Dedifferentiated amniotic fluid mesenchymal stem cell (primary cell): ENCODE measurements around the gene DOCK1.

Experiments
- DNase-seq: peaks from one replicate; pipeline ENCODE4 v3.0.0-alpha.2; 2016; ENCODE audit errors: extremely low spot score

The DOCK1 gene

DNA sequence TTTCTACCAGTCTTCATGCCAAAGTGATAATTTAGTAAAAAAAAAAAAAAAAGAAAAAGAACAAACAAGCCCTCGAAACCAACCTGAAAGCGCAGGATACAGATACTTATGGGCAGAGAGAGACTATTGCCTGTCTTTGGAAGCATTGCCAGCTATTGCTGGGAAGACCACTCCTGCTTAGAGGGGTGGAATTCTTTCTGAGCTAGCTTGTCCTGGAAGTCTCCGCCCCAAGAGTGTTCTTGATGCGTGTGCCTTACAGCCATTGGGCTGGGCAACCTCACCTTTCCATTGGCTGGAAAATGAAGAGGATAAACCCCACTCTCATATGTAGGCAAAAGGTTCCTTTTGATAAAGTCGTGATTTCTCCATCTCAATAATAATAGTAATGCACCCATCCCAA, 311.0 kb downstream of the DOCK1 start:
- no peak for DNase-seq

DNA sequence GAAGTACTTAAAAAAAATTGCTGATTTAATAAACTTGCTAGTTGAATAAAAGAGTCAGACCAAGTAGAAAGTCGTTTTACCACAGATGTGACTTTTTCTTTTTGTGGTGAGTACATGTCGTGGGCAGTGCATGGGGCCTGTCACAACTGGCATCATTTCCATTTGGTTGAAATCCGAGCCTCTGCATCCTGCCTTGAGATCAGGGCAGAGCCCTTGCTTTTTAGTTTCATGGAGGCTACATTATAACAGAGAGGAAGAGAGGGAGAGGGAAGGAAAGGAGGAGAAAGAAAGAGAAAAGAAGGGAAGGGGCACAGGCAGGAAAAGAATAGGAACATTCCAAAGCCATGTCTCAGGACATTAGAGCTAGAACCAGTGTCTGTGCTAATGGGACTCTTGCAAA, 311.6 kb downstream of the DOCK1 start:
- DNase-seq = no peak

DNA sequence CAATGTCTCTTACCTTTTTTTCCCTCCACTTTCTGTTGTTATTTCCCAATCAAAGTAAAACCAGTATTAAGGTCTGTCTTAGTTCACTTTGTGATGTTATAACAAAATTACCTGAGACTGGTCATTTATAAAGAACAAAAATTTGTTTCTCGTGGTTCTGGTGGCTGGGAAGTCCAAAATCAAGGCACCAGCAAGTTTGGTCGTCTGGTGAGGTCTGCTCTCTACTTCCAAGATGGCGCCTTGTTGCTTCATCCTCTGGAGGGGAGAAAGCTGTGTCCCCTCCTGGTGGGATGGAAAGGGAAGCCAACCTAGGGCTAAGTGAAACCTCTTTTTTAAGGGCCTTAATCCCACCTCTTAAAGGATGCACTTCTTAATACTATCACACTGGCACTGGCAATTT, 313.4 kb downstream of the DOCK1 start:
- no peak for DNase-seq

DNA sequence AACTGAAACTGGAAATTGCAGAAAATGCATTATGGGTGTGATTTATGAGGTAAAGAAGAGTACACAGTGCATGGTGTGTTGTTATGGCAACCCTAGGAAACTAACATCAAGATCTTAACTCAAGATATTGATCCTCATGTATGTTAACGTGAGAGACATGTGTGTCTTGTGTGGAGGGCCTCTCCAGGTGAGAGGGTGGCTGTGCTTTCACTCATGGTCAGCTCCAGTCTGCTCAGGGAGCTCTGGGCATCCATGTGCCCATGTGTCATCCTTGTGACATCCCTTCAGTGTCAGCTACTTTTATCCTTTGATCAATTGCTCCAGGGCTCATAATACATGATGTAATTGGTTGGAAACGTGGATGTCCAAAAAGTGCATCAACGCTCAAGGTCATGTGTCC, 316.1 kb downstream of the DOCK1 start:
- DNase-seq = no peak

DNA sequence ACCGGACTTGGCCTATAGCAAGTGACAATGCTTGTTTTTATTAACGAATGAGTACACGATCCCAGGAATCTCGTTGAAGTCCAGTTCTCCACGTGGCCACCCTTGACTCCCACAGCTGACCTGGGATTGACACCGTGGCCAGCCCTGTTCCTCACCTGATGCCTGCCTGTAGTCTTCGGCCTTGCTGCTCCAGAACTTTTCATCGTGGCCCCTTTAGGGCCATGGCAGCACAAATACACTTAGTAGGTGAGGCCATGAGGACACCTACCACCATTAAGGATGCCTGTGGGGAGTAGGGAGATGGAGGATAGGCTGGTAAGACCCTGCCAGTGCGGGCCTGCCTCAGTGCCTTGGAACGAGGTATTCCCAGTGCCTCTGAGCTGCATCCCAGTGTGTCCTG, 321.8 kb downstream of the DOCK1 start:
- no peak for DNase-seq

DNA sequence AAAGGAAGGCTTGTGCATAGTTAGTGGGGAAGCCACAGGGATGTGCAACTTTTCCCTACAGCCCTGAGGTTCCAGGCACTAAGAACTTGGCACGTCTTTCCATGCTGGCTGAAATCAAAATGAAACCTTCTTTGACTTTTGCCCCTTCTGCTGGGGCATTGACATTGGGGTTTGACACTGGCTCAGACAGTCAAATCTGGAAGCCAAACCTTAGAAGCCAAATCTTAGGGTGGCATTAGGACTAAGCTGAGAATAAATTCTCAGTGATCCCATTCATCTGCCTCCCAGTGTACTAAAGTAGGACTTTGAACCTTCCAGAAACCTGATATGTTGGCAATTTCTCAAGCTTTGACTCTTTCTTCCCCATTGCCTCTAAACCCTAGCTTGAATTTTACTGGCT, 322.4 kb downstream of the DOCK1 start:
- DNase-seq = no peak

DNA sequence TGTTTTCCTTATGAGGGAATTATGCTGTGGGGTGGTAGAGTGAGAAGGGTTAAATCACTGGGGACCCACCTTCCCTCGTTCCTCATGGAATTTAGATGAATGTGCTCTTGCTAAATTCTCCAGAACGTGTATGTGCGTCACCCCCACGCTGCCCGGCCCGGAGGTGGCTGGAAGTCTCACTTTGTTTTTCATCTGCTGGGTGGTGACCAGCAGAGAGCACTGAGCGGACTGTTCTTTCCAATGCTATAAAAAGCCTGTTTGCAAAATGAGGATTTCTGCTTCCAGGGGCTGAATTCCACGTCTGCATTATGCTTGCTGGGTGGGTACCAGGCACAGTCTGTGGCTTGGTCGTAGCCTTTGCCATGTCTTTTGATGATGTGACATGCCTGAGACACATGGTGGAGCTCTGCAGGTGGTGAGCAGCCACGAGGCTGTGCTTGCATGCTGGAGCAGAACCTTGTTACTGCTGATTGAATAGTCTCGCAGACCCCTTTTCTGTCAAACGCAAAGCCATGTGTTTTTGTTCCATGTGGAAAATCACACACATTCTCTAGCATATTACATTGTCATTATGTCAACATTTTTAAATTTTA, 323.1 kb downstream of the DOCK1 start:
- DNase-seq = no peak

DNA sequence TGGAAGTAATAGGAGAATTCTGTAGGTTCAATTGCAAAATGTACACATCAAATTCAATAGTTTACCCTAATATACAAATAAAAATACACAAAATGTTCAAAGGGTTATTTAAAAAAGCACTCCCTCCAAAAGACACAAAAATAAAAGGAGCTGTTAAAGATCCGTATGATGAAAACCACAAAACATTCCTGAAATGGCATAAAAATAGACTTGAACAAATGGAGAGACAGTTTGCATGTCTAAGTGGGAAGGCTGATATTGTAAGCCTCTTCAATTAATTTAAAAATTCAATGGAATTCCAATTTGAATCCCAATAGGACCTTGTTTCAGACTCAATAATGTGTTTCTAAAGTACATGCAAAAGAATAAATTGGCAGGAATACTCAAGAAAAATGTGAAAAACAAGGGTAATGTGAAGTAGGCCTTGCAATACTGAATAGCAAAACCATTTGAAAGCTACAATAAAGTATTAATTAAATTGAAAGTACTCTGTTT, 329.1 kb downstream of the DOCK1 start:
- DNase-seq = no peak

DNA sequence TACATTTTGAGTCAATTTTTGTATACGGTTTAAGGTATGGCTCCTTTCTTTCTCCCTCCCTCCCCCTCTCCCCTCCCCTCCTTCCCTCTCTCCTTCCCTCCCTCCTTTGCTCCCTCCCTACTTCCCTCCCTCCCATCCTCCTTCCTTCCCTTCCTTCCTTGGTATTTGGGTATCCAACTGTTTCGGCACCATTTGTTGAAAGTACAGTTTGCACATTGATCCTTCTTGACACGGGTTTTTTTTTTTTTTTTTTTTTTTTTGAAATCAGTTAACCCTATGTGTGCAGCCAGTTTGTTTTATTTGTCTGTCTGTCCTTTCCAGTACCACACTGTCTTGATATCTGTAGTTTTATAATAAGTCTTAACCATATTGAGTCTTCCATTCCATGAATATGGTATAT, 331.0 kb downstream of the DOCK1 start:
- no peak for DNase-seq

DNA sequence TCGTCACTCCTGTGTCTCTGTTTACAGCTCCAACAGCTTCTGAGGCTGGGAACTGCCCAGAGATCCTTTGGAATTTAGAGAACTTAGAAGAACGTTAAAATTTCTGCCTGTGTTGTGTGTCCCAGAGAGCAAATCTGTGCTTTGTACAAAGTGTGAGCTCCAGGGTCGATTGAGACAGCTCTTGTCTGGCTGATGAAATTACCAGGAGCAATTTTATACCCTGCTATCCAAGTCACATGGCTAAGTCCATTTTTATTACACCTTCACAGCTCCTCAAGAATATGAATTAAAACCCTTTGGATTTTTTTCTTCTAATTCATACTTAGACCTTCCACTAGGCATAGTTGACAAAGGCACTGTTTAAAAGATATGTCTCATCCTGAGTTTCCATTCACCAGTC, 337.7 kb downstream of the DOCK1 start:
- no peak for DNase-seq

DNA sequence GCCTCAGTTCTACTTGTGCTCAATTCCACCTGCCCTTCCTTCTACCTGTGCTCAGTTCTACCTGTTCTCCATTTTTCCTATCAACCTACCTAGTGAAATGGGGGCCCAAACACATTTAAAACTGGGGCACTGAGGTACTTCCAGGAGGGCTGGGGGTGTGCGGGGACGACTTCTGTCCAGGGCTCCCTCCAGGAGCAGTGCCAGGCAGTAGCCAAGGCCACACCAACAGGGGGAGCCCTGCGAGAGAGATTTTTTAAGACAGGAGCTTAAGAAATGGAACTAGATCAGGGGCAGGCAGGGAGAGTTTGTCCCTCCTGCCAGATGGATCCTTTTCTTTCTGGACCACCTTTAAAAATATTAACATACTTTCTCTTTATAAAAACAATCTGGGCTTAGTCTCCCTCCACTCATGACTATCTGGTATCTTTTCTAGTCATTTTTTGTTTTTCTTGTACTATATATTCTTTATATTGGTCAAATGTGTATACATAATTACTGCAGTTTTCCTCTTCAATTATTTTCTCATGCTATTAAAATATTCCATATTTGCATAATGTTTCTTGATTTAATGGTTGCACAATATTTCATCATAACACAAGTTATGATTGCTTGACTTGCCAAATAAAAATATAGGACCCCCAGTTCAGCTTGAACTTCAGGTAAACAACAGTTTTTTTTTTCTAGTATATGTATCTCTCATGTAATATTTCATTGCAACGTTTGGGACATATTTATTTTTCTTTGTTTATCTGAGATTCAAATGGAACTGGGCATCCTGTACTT, 338.5 kb downstream of the DOCK1 start:
- no peak for DNase-seq

DNA sequence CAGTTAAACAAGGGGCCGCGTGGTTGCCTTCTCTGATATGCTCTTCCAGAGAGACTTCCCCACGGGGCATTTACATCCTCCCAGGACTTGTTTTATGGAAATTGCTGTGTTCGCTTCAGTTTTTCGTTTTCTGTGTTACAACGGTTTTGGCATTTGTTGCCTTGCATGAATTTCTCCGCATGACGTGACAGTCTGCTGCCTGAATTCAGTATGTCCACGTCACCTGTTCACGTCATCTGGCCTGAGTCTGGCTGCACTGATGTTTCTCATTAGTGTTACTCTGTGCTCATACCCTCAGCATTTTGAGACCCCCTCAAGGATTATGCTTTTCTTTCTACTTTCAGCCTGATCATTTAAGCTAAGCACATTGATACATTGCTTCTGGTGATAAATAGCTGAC, 340.2 kb downstream of the DOCK1 start:
- no peak for DNase-seq

DNA sequence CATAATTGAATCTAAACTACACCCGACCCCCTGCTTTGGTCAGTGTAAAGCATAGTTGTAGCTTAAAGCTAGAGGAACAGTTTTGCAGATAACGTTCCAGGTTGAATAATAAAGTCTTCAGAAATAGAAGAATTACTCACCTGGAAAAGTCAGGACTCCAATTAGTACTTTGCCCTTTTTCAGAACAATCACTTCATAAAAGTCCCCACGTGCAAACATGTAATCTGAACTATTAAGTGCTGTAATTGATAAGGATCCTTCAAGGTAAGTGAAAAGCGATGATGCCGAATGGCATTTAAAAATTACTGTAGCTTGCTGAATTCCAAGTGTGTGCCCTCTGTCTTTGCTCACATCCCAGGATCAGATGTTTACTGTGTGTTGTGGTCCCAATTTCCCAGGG, 344.8 kb downstream of the DOCK1 start:
- DNase-seq = no peak

DNA sequence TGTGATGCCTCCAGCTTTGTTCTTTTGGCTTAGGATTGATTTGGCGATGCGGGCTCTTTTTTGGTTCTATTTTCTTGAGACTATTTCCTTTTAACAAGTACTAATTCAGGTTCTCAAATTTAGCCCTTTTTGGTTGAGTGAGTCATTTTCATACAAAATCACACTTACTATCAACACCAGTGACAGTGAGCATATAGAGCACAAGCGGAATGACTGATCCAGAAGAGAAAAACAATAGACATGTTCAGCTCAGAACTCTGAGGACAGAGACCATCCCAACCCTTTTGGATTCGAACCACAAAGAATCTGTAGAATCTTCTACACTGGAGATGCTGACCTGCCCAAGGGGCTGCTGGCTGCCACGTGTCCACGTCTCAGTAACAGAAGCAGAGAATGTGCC, 347.6 kb downstream of the DOCK1 start:
- no peak for DNase-seq

DNA sequence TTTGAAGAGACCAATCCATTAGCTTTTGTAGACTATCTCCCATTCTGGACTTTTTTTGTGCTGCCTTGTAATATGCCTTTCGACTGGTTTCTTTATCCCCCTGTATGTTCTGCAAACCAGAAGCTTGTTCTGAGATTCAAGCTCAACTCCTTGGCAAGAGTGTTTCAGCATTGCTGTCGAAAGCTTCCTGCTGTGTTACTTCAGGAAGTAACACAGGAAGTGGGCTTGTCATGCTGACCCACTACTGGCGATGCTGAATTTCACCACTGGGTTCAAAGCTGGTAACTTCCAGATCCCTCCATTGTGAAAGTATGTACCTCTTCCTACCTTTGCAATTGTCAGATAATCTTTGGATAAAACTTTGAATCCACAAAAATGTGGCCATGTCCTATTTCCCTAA, 349.0 kb downstream of the DOCK1 start:
- DNase-seq = no peak

DNA sequence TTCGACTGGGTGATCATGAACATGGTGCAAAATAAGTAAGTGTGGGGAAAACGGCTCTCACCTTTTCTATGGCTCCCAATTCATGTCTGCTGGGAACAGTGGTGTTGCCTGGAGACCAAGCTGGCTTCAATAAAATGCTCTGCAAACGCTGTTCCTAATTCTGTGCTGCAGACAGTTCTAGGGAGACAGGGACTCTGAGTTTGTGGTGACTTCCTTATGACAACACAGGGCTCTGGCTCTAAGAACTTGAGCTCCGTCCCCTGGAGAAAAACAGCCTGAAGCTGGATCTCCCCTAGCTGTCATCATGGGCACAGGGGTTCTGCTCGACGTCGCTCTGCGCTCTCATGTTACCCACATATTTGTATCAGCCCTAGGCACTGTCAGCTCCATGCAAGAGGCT, 352.2 kb downstream of the DOCK1 start:
- DNase-seq = no peak

DNA sequence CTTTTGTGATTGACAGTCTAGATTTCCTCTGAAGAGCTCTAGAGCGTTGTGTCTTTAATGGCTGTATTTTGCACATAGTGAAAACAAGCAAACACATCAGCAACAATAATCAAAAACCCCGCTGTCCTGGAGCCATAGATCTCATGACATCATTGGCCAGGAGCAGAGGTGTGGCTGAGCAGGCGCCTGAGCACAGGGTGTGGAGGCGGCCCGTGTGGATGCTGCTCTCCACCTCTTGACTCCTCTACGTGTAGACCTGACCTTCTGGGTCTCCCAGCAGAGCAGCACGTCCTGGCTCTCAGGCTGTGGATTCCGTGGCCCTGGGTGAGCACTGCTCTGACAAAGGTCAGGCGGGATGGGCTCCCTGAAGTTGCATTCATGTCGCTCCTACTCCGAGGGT, 354.1 kb downstream of the DOCK1 start:
- DNase-seq = no peak

DNA sequence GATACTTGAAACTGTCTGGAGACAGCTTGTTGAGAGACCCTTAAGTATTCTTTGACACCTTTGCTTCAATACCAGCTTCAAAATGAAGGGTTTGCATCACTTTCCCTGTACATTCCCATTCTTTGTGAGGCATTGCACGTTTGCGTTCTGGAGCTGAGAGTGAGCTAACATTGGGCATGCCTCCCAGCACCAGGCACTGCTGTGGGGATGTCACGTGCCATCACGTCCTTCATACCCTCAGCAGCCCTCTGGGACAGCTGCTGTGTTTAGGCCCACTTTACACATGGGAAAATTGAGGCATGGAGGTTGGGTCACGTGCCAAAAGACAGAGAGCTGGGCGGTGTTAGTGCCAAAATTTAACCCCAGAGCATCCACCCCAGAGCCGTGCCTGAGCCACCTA, 357.4 kb downstream of the DOCK1 start:
- no peak for DNase-seq

DNA sequence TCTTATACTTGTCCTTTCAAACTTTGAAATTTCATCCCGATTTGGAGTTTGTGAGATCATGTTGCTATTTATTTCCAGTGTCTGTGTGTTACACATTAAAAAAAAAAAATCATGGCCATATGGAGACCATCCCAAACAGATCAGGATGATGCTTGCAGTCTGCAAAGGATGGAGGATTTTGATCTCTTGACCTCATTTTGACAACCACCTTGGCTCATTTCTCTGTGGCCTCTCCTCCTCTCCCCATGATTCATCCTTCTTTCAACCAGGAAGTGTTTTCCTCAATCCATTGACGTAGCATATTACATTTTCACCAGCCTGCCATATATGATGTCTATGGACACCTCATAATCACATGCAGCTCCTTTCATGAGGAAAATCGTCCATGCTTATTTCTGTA, 360.1 kb downstream of the DOCK1 start:
- DNase-seq = no peak

DNA sequence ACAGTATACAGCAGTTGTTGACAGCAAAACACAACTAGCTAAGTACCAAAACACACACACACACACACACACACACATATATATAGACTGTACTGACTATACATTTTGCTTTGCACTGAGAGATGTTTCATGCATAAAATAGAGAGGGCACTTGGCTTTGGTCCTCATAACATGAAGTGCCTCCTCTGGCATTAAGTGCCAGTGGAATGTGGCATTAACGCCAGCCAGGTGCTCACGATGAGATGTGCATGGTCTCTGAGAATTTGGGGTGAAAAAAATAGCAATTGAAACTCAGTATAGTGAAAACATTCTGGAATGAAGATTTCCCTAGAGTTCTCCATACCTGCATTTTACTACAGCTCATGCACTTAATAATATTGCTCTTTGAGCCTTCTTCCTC, 361.2 kb downstream of the DOCK1 start:
- DNase-seq = no peak

DNA sequence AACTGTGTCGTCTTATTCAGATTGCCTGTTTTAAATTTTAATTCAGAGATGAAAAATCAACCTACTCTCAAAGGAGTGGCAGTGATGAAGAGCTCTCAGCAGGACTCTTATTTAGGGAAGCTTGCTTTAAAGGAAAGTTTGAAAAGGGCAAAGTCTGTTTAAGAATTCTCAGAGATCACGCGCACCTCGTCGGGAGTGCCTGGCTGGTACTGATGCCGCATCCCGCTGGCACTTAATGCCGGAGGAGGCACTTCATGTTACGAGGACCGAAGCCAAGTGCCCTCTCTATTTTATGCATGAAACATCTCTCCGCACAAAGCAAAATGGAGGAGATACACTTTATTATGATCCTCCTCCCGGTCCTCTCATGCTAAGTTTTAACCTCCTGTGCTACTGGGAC, 362.2 kb downstream of the DOCK1 start:
- DNase-seq = no peak

DNA sequence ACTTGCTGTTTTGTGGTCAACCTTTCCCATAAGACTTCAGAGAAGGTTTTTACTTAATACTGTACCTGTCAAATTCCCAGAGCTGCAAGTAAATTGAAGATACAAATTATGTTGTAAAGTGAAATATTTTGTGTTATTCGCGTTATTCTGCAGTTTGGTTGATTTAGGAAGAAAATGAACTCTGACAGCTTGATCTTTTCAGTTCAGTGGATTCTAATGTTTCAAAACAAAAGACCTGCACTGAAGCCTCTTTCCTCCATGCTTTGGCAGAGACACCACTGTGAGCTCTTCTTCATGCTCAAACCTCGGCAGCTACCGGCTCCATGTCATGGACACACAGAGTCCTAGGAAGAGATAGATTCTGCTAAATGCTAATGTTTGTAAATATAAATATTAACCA, 366.8 kb downstream of the DOCK1 start:
- no peak for DNase-seq

DNA sequence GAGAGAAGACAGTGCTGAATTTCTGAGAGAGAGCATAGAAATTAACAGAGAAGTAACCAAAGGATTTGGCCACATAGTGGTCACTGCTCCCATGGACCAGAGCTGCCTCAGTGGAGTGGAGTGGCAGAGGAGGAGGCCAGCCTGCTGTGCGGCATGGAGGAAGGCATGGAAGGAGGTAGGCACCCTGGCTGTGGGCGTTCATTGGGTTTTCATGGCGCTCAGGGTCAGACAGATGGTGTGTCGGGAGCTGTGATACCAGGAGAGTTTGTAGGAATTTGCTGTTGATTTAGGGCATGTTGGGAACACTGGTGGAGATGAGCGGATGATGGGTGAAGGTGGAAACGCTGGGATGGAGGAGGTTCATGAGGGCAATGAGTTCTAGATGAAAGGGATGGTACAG, 370.0 kb downstream of the DOCK1 start:
- no peak for DNase-seq
